Measurements from ENCODE around the gene GTF2F2. TPM values are rescaled to one million over a fixed set of nuclear protein-coding genes. Genes with fewer than 3 reads are reported as not detected.

GTF2F2 gene
- total RNA-seq, 1 donor from 2014 or later: 18.9 TPM

DNA sequence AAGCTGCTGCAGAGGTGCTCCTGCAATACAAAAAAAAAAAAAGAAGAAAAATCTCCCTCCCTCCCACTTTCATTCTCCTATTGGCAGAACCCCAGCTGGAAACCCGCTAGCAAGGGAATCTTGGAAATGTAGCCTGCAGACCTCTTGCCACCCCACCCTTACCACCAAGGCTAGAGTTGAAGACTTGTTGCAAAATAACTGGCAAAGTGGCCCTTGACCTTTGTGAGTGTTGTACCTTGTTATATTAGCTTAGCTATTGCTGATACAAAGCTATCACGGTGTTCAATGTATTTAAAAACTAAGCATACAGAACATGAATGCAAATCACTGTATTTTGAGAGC is 138.0 kb downstream of the GTF2F2 start:
- TF ChIP-seq, protein P1, sequence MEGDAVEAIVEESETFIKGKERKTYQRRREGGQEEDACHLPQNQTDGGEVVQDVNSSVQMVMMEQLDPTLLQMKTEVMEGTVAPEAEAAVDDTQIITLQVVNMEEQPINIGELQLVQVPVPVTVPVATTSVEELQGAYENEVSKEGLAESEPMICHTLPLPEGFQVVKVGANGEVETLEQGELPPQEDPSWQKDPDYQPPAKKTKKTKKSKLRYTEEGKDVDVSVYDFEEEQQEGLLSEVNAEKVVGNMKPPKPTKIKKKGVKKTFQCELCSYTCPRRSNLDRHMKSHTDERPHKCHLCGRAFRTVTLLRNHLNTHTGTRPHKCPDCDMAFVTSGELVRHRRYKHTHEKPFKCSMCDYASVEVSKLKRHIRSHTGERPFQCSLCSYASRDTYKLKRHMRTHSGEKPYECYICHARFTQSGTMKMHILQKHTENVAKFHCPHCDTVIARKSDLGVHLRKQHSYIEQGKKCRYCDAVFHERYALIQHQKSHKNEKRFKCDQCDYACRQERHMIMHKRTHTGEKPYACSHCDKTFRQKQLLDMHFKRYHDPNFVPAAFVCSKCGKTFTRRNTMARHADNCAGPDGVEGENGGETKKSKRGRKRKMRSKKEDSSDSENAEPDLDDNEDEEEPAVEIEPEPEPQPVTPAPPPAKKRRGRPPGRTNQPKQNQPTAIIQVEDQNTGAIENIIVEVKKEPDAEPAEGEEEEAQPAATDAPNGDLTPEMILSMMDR (IDR thresholded peaks at IDR 0.05): no peak
- TF ChIP-seq POLR2AphosphoS5 (IDR thresholded peaks at IDR 0.05; ENCODE audit: insufficient read depth in 1 of 2, low read depth in 1 of 2) (no peak), POLR2A (IDR thresholded peaks at IDR 0.05) (no peak)
- H3K9me3 ChIP-seq: no peaks in the 10 kb centered on the region
- H3K27ac ChIP-seq: no peak overlapping the region
- H3K4me1 ChIP-seq: peaks cover 13% of the 10 kb centered on the region
- peaks cover 0 to 5% of the 10 kb centered on the region in 2 donors for H3K36me3 ChIP-seq
- intact Hi-C loops (cut with DNase I): no loop called here
- no peaks in the 10 kb centered on the region for H3K27me3 ChIP-seq
- H3K4me3 ChIP-seq: no peak overlapping the region
- no peak for DNase-seq (ENCODE audit: extremely low spot score in 2 of 2)

DNA sequence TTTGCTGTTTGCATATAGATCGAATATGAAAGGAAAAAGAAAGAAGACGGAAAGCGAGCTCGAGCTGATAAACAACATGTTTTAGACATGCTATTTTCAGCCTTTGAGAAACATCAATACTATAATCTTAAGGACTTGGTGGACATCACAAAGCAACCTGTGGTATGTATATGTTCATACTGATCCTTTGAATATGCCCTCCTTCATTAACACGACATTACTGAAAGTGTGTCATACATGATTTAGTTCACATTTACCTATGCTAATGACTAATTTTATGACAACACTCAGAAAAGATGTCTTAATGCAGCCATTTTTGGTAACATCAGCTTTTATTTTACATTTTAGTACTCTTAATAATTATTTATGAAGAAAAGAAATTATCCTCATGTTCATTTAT is 146.9 kb downstream of the GTF2F2 start:
- no peaks in the 10 kb centered on the region for H3K27me3 ChIP-seq
- no peak overlapping the region for H3K27ac ChIP-seq
- no peaks in the 10 kb centered on the region for H3K9me3 ChIP-seq
- H3K36me3 ChIP-seq: no peaks in the 10 kb centered on the region
- no peak overlapping the region for H3K4me3 ChIP-seq
- intact Hi-C loops (cut with DNase I): no loop called here
- no peaks in the 10 kb centered on the region for H3K4me1 ChIP-seq
- no peak for TF ChIP-seq POLR2A (IDR thresholded peaks at IDR 0.05)
- TF ChIP-seq, protein P1 (IDR thresholded peaks at IDR 0.05): no peak
- no peak for TF ChIP-seq POLR2AphosphoS5 (IDR thresholded peaks at IDR 0.05; ENCODE audit: insufficient read depth in 1 of 2, low read depth in 1 of 2)
- DNase-seq (ENCODE audit: extremely low spot score in 2 of 2): no peak

DNA sequence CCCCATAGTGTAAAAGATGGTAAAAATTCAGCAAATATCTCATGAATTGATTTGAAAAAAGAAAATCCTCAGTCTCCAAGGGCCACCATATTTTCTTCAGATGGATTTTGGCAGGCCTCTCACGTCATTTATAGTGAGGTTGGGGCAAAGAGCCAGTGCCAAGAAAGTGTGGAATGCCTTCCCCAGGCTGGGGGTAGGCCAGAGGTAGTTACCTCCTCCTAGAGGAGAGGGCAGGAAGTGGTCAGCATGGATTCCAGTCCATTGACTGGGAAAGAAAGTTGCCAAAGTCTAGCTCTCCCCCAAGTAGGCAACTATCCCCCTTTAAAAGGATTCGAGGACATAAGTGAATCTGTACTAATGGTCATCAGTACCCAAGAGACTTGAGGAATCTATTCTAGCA is 148.9 kb downstream of the GTF2F2 start:
- DNase-seq (ENCODE audit: extremely low spot score in 2 of 2): no peak

DNA sequence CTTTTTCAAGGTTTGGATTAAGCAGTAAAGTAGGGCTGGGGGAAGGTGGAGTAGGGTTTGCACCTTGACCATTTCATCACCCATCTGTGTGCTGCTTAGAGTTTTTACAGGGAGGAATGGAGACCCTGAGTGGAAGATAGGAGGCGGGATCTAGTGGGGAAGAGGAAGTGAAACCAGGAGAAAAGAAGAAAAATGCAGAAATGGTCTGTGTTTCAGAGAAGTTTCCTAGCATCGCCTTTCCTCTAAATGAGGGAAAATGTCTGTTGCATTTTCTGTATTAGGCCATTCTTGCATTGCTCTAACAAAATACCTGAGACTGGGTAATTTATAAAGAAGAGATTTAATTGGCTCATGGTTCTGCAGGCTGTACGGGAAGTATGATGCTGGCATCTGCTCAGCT is 156.6 kb downstream of the GTF2F2 start:
- Histone ChIP-seq H3K27me3 (no peaks in the 10 kb centered on the region), H3K27ac (no peak overlapping the region), H3K4me1 (peaks cover 7% of the 10 kb centered on the region), H3K36me3 (no peaks in the 10 kb centered on the region), H3K9me3 (no peaks in the 10 kb centered on the region), H3K4me3 (no peak overlapping the region)
- TF ChIP-seq POLR2A (IDR thresholded peaks at IDR 0.05) (no peak), POLR2AphosphoS5 (IDR thresholded peaks at IDR 0.05; ENCODE audit: insufficient read depth in 1 of 2, low read depth in 1 of 2) (no peak)
- TF ChIP-seq, protein P1 (IDR thresholded peaks at IDR 0.05): no peak
- intact Hi-C loops (cut with DNase I): no loop called here
- DNase-seq (ENCODE audit: extremely low spot score in 2 of 2): no peak

More for the DNA sequence above, 148.9 kb downstream of the GTF2F2 start:
- no peaks in the 10 kb centered on the region for H3K36me3 ChIP-seq
- intact Hi-C loops (cut with DNase I): no loop called here
- no peak overlapping the region for H3K4me3 ChIP-seq
- H3K4me1 ChIP-seq: no peaks in the 10 kb centered on the region
- TF ChIP-seq, protein P1 (IDR thresholded peaks at IDR 0.05): no peak
- TF ChIP-seq POLR2AphosphoS5 (IDR thresholded peaks at IDR 0.05; ENCODE audit: insufficient read depth in 1 of 2, low read depth in 1 of 2) (no peak), POLR2A (IDR thresholded peaks at IDR 0.05) (no peak)
- no peaks in the 10 kb centered on the region for H3K9me3 ChIP-seq
- H3K27ac ChIP-seq: no peak overlapping the region
- H3K27me3 ChIP-seq: no peaks in the 10 kb centered on the region

DNA sequence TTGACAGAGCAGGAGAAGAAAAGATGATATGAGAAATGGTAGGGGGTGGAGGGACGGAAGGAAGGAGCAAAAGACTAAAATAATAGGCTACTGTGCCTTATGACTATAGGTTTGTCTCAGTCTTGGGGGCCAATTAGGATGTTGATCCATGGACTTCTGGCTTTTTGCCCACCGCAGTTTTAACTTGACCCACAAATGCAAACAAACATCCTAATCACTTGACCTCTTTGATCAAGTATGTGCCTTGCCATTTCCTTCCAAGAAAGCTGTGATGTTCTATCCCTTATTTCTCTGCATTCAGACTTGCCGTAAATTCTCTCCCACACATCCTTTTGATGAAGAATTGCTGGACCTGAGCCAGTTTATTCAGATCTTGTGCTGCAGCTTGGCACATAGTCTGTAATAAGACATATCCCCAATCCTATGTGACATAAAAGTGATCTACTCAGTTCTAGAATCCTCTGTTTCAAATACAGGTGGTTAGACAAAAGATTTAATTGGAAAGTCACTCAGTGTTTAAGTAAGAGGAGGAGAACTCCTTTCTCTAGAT is 157.9 kb downstream of the GTF2F2 start:
- intact Hi-C loops (cut with DNase I): no loop called here
- Histone ChIP-seq H3K27ac (no peak overlapping the region), H3K36me3 (no peaks in the 10 kb centered on the region), H3K4me1 (peaks cover 7% of the 10 kb centered on the region), H3K9me3 (no peaks in the 10 kb centered on the region), H3K27me3 (no peaks in the 10 kb centered on the region), H3K4me3 (no peak overlapping the region)
- TF ChIP-seq, protein P1 (IDR thresholded peaks at IDR 0.05): no peak
- TF ChIP-seq POLR2A (IDR thresholded peaks at IDR 0.05): no peak
- no peak for TF ChIP-seq POLR2AphosphoS5 (IDR thresholded peaks at IDR 0.05; ENCODE audit: insufficient read depth in 1 of 2, low read depth in 1 of 2)
- DNase-seq (ENCODE audit: extremely low spot score in 2 of 2): no peak
